Right forelimb (tissue), 1 donor: ENCODE measurements around the gene DSCAML1.
"Not testable (repeated sequence)": the region's sequence is repeated elsewhere in the genome, so short reads cannot be mapped to it uniquely, and the experiment has no call there.

Source experiments
- DNase-seq: peaks from one replicate; pipeline ENCODE4 v3.0.0-alpha.2; 2018

DSCAML1 gene

GRCh38 chr11:117793583-117793982, 3.4 kb downstream of the DSCAML1 start:
- no peak for DNase-seq

- DNase-seq, result no peak
Measured at GRCh38 chr11:117792992-117793391, 4.0 kb downstream of the DSCAML1 start.

GRCh38 chr11:117792241-117792640, 4.8 kb downstream of the DSCAML1 start:
- no peak for DNase-seq

GRCh38 chr11:117790279-117790678, 6.7 kb downstream of the DSCAML1 start:
- no peak for DNase-seq

- DNase-seq, result no peak
Measured at GRCh38 chr11:117789241-117789640, 7.8 kb downstream of the DSCAML1 start.

- DNase-seq, result no peak
Measured at GRCh38 chr11:117786135-117786870, 10.7 kb downstream of the DSCAML1 start.

GRCh38 chr11:117782101-117782500, 14.9 kb downstream of the DSCAML1 start:
- DNase-seq, result no peak

- no peak for DNase-seq
Measured at GRCh38 chr11:117781627-117782026, 15.4 kb downstream of the DSCAML1 start.

GRCh38 chr11:117780456-117780855, 16.6 kb downstream of the DSCAML1 start:
- DNase-seq, result no peak

GRCh38 chr11:117774553-117774952, 22.5 kb downstream of the DSCAML1 start:
- DNase-seq, result no peak

- no peak for DNase-seq
Measured at GRCh38 chr11:117772360-117772759, 24.7 kb downstream of the DSCAML1 start.

- DNase-seq, result no peak
Measured at GRCh38 chr11:117771841-117772240, 25.2 kb downstream of the DSCAML1 start.

- no peak for DNase-seq
Measured at GRCh38 chr11:117771197-117771596, 25.8 kb downstream of the DSCAML1 start.

- DNase-seq, result no peak
Measured at GRCh38 chr11:117770061-117770460, 27.0 kb downstream of the DSCAML1 start.

- no peak for DNase-seq
Measured at GRCh38 chr11:117769533-117769932, 27.5 kb downstream of the DSCAML1 start.

GRCh38 chr11:117768506-117768905, 28.5 kb downstream of the DSCAML1 start:
- DNase-seq, result no peak

- no peak for DNase-seq
Measured at GRCh38 chr11:117767071-117767470, 29.9 kb downstream of the DSCAML1 start.

- no peak for DNase-seq
Measured at GRCh38 chr11:117766576-117766975, 30.4 kb downstream of the DSCAML1 start.

GRCh38 chr11:117766026-117766425, 31.0 kb downstream of the DSCAML1 start:
- no peak for DNase-seq

- no peak for DNase-seq
Measured at GRCh38 chr11:117765068-117765467, 31.9 kb downstream of the DSCAML1 start.

- not testable (repeated sequence) for DNase-seq
Measured at GRCh38 chr11:117763465-117763864, 33.6 kb downstream of the DSCAML1 start.

GRCh38 chr11:117761993-117762392, 35.0 kb downstream of the DSCAML1 start:
- no peak for DNase-seq

GRCh38 chr11:117759305-117759704, 37.7 kb downstream of the DSCAML1 start:
- no peak for DNase-seq

- DNase-seq, result no peak
Measured at GRCh38 chr11:117754030-117754429, 43.0 kb downstream of the DSCAML1 start.

- DNase-seq, result no peak
Measured at GRCh38 chr11:117752721-117753237, 44.2 kb downstream of the DSCAML1 start.
